CD4-positive, alpha-beta T cell treated with Interferon alpha-2 for 1 hour (primary cell): Measurements from ENCODE around the gene PTPN20.
"Not testable (repeated sequence)": the region's sequence is repeated elsewhere in the genome, so short reads cannot be mapped to it uniquely, and the experiment has no call there.

Experiments
- DNase-seq, 2 donors: peaks; one replicate each; pipeline ENCODE4 v3.0.0-alpha.2; 2020 to 2022

Gene PTPN20

DNA sequence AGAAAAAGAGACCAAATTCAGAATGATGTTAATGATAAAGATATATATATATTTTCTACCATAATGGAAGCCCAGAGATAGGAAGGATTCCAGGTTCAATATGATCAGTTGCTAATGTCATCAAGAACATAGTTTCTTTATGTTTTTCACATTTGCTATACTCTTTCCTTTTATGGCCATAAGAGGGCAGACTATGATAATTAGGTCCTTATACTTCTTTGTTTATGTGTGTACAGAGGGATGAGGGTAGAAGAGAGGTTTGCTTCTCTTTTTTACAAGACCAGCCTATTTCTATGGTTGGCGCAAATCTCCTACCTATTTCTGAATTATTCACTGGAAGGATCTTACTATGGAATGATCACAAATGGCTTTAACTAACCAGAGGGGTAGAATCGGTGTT lies 52.1 kb downstream of the PTPN20 start:
- DNase-seq, result not testable (repeated sequence)

DNA sequence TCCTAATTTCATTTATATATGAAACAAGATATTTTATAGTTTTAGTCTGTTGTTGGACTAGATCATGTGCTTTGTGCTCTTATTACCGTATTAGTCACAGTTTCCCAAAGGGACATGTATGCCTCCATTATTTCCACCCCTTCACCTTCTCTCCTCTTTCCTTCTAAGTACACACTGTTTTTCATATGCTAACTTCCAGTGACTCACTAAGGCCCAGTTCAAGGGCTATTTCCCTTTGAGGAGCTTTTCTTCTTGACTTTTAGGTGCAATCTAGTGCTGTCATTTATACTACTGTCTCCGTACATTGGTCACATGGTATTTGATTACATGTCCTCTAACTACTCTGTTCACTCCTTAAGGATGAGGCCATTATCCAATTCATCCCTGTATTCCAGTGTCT lies 55.8 kb downstream of the PTPN20 start:
- DNase-seq, result not testable (repeated sequence)

DNA sequence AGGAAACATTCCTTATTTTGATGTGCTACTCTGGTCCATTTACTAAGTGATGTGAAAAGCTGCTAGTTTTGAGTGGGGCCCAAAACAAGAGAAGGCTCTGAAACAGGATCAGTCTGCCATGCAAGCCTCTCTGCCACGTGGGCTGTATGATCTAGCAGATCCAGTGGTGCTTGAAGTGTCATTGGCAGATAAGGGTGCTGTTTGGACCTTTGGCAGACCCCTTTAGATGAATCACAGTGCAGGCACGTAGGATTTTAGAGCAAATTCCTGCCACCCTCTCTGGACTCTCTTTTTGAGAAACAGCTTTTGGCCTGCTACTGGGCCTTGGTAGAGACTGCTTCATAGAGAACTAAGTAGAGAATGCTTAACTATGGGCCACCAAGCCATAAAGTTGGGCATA lies 69.0 kb downstream of the PTPN20 start:
- DNase-seq, result not testable (repeated sequence)

DNA sequence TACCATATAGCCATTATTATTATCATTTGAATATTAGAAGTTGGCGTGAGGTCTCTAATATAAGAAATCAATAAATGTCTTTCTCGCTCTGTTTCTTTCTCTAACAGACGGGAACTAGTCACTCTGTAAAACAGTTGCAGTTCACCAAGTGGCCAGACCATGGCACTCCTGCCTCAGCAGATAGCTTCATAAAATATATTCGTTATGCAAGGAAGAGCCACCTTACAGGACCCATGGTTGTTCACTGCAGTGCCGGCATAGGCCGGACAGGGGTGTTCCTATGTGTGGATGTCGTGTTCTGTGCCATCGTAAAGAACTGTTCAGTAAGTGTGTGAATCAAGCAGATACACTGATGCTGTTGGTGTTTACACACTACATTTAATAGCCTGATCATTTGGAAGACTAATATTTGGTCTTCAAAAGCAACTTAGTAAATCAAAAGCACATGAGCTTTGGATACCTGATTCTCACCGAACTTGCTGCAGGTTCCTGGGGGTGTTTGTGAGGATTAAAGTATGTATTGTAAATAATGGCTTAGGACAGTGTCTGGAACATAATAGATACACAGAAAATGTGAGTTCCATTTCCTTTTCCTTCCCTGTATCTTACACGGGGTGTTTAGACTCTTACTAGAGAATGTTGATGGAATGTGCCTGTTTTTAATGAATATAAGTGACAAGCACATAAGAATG lies 76.2 kb downstream of the PTPN20 start:
- DNase-seq, result not testable (repeated sequence)

DNA sequence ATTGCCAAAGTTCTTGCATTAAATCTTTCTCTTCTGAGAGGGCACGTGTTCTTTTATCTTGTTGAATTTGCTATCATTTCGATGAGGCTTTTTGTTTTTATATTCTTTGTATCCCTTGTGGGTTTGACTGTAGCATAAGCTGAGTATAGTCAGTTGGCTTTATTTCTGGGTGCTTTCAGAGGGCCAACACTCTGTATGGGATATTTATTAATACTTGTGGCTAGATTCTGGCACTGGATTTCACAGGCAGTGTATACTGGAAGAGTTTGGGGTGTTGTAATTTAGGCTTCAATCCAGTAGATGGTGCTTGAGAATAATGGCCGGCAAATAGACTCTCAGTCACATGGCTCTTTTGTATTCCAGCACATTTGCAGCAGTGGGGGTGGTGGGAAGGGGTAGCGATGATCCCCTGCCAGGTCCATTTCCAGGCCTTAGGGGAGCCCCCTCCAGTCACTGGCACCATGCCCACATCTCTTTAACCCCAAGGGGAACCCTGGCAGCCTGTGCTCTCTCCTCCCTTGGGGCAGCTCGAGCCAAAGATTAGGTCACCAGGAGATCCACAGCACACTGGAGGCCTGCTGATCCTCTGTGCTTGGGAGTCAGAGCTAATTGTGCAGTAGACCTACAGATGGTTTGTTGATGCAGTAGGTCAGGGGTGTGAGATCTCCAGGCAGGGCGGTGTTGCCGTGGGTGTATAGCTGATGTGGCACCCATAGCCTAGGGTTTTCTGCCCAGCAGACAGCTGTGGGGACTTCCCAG lies 81.8 kb downstream of the PTPN20 start:
- no peak for DNase-seq

DNA sequence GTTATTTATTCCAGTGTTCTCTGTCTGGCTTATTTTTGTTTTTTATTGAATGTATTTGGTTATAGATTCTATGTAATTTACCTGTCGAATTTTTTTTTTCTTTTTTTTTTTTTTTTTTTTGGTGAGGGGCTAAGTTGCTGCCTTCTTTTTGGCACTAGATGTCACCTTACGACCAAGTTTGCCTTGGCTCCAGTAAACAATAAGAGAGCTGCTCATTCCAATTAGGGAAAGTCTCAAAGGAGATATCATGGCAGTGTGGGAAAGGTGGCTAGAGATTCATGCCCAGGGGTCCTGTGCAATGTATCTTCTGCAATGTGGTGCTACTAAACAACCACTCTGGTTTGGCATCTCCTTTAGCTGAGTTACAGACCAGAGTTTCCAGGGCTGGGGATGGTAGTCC lies 84.0 kb downstream of the PTPN20 start:
- DNase-seq, result no peak

DNA sequence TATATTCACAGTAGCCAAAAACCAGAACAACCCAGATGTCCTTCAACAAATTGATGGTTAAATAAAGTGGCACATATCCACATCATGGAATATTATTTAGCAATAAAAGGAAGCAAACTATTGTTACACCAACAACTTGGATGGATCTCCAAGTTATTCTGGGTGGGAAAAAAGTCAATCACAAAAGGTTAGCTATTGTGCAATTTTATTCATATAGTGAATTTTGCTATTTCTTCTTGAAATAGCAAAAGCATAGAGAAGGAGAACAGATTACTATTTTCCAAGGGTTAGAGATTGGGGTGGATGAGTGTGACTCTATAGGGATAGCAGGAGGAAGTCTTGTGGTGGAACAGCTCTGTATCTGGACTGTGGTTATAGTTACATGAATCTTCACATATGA lies 87.0 kb downstream of the PTPN20 start:
- no peak for DNase-seq

DNA sequence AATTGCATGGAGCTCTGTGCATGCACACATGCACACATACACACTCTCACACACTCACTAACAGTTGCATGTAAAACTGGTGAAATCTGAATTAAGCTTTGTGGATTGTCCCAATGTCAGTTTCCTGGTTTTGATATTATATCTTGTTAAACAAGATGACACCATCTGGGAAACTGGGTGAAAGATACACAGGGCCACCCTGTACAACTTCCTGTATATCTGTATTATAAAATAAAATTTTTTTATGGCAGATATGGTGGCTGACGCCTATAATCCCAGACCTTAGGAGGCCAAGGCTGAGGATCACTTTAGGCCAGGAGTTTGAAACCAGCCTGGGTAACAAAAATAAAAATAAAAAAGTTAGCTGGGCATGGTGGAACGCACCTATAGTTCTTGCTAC lies 87.4 kb downstream of the PTPN20 start:
- no peak for DNase-seq

DNA sequence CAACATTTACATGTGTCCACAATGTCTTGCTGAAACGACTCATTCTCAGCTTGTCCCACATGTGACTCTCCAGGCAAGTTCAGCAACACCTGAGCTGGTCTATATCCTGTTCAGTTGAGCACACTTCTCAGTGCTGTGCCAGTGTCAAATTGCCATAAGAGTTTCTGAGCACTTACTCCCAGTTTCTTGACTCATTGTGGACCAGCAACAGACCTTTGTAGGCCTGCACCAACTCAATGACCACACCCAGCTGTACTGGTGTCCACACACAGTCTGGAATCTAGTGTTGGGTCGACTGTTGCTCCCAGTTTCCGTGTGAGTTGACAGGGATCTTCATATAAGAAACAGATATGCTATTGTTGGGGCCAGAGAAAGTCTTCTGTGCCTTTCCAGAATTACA lies 88.0 kb downstream of the PTPN20 start:
- no peak for DNase-seq

DNA sequence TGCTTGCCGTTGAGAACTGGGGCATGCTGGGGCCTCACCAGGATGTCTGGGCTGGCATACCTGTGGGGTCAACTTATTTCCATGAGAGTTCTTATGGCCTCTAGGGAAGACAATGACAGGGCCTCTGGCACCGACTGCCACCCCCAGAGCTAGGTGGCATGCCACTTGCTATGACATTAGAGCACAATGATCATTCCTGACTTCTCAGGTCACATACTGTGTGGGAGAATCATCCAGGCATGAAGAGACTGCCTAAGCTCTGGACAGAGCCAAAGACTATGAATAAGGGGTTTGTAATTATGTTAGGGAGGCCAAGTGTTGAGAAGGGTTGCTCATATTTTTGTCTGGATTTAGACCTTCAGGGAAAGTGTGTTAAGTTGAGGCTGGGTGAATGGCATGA lies 97.5 kb downstream of the PTPN20 start:
- DNase-seq, result no peak

DNA sequence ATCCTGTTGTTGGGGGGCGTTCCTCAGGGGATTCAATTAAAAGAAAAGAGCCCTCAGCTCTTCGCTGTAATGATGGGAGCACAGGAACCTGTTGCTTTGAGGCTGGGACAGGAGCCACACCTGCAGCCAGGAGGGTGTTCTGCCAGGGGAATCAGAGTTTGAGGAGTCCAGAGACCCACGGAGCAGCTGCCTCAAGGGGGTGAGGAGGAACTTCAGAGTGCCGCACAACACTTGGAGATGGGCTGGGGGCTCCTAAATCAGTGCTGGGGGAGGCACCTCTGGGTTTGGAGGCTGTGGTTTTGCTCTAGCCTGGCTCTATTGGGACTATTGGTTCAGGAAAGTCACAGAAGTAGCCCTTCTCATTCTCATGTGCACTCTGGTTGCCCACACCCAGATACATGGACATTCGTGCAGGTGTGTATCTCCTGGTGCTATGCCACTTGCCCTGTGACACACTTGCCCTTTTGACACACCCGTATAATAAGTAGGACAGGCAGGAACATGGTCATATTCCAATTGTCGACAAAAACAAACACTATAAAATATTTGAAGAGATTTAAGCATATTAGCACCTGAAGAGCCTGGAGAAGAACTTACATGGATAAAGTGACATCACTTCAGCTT lies 98.1 kb downstream of the PTPN20 start:
- no peak for DNase-seq

DNA sequence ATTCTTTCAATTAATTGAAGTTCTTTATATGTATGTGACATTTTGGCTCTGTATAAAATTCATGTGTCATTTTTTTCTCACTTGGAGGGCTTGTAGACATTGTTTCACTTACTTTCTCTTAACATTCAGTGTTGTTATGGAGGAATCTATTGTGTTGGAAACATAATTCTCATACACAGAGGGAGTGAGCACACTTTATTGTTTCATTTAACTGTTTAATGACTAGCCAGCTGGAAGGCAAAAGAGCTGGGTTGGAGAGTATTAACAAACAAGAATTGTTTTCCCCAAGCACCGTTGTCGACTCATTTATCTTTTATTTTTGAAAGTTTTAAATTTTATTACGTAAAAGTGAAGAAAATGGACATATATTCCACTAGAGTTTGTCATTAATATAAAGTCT lies 98.8 kb downstream of the PTPN20 start:
- DNase-seq, result no peak

DNA sequence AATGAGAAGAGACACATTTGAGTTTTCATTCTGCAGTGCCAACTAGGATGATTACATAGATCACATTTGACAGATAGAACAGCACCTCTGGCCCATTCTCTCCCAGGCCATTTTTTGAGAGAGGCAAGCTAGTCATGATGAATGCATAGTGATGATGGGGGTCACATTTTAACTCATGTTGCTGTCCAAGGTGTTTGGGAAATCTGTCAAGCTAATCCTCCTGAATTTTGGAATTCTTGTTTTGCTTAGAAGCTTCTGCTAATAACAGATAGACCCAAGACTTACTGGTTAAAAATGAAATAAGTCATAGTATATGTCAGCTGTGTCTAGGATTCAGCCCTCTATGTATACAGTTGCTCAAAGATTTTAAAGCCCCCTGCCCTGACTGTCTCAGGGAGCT lies 101.0 kb downstream of the PTPN20 start:
- no peak for DNase-seq

DNA sequence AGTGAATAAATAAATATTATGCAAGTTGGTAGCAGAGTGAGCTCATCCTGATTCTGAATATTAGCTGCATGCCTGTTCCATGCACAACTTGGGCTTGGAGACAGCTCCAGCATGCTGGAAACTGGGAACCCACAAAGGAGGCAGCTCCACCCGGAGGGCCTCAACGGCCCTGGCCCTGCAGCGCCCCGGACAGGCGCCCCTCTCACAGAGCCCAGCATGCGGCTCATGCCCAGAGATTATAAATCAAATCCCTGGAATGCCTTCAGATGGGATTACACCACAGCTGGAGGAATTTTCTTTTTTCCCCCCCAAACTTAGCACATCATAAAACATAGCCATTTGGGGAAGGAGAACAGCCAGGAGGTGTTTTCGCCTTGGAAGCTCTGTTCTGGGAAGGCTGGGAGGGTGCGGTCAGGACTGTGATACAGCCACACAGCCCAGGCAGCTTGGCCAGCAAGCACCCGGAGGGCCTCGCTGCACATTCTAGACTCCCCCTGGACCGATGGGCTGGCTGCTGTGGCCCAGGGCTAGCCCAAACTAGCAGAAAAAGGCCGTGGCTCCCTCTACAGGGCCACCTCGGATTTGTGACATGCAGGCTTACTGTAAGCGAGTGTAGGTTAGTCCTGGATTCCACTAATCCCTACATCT lies 102.4 kb downstream of the PTPN20 start:
- no peak for DNase-seq

DNA sequence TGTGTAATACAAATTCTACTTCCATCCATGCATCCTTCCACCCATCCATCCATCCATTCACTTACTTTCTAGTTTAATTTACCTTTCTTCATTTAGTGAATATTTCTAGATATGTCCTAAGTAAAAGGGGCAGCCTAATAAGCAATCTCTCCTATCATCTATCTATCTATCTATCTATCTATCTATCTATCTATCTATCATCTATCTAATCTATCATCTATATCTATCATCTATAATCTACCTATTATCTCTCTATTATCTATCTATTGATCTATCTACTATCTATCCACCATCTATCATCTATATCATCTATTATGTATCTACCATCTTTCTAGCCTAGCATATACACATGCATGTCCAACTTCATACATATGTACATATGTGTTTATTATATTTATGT lies 104.2 kb downstream of the PTPN20 start:
- DNase-seq, result no peak

DNA sequence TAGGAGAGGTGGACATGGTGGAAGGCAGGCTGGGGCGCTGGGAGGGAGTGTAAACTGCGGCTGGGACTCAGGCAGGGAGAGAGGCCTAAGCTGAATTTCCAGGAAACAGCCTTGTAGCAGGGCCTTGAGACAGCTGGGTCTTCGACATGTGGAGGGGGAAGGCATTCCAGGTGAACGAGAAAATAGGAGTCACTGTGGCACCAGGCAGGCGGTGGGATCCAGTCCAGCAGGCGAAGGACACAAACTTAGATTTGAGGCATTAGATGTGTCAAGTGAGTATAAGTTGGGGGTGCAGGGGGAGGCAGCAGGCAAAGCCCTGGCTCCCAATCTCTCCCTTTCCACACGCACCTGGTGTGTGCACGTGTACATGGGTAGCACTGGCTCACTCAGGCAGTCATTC lies 105.3 kb downstream of the PTPN20 start:
- no peak for DNase-seq

DNA sequence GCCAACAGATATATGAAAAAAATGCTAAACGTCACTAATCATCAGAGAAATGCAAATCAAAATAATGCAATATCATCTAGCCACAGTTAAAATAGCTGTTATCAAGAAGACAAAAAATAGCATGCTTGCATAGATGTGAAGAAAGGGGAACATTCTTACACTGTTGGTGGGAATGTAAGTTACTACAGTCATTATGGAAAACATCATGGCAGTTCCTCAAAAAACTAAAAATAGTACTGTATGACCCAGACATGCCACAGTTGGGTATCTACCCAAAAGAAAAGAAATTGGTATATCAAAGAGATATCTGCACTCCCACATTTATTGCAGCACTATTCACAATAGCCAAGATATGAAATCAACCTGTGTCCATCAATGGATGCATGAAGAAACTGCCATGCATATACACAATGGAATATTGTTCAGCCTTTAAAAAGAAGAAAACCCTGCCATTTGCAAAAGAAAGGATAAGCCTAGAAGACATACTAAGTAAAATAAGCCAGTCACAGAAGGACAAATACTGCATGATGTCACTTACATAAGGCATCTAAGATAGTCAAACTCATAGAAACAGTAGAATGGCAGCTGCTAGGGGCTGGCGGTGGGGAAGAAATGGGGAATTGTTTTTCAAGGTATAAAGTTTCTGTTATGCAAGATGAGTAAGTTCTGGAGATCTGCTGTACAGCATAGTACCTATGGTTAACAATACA lies 107.0 kb downstream of the PTPN20 start:
- no peak for DNase-seq

DNA sequence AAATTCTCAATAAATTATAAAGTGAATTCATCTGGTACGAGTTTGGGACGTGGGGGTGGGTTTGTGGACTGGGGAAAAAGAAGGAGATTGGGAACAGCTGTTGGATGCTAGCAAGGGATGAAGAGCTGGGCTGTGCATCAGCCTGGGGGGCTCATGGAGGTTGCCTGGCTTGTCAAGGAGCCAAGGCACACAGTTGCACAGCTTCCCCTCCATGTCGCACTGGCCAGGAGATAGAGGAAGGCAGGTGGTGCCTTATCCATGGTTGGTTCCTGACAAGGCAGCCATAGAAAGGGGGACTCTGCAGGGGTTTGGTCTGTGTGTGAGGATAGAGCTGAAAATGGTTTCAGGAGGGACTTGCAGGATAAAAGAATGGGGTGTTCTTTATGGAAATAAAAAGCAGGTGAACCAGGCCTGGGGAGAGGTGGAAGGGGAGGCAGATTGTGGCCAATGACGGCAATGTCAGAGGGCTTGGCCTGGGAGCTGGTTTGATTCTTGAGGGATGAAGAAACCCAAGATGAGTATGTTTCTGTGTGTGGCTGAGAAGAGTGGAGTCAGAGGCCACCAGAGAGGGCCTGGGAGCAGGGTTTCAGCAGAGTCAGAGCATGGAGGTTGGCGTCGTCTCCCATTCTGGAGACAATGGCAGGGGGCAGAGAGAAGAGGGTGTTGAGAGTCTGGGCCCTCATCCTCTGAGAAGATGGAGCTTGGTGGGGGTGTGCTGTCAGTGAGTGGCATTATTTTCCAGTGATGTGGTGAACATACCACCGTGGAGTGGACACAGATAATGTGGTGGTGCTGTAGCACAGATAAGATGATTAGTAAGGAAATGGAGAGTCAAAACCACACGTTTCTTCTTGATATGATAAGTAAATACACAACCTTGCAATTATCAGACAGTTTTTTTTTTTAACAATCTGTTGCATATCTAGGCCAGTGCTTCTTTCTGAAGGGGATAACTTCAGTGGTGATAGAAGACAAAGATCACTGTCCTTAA lies 108.2 kb downstream of the PTPN20 start:
- DNase-seq, result no peak

DNA sequence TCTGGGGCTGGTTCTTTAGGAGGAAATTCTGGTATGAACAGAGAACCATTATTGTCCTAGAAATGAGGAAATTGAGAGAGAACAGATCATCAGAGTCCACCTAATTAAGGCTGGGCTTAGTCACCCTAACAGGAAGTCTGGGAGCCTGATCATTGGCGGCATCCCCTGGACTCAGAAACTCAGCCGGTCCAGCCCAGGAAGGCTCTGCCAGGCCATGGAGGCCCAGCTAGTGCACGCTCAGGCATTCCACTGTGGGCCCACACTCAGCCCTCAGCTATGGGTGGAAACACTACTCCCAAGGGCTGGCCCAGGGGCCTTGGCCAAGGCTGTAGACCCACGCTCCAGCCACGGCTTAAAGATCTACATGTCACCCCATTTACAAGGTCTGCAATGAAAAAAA lies 109.2 kb downstream of the PTPN20 start:
- no peak for DNase-seq

DNA sequence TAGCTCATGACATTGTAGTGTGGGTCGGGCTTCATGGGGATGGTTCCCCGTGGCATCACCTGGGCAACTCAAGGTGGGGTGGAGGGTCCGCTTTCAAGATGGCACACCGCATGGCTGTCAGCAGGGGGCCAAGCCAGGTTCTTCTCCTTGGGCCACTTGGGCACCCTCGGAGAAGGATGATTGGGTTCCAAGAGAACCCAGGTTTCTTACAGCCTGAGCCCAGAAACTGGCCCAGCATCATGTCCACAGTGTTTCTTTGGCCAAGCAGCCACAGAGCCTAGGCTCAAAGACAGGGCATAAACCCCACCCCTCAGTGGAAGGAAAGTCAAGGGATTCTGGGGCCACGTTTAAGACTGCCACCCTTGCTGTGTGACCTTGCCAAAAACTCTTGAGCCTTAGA lies 110.6 kb downstream of the PTPN20 start:
- DNase-seq, result no peak

DNA sequence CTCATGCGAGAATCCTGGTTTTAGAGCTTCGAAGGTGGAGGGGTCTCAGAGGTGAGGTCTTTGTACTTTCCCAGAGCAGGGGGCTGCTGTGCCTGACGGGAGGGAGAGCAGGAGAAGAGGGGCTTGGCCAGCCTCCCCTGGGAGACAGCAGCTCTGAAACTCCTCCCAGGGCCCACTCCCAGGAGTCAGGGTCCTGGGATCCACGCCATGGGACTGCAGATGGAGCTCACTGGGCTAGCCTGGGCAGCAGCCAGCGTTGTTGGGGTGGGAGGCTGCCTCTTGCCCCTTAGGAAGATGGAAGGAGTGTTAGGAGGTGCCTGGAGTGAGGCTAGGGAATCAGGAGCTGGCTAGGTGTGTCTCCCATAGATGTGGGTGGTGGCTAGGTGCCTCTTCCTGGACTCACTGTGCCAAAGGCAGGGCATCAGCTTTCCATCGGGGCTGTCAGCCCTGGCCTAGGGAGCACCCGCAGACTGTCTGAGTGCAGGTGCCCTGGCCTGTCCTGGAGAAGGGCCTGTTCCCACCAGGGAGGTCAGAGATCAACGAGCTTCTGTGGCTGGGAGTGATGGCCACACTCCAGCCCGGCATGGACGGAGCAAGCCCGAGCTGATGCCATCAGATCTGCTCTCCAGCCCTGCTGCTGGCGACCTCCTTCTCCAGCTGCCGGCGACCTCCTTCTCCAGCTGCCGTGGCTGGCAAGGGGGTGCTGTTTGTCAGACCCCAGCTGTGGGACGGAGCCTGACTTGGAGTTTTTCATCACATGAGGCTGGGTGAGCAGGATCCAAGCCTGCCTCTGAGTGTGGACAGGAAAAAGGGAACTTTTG lies 111.3 kb downstream of the PTPN20 start:
- DNase-seq, result no peak
